Activated T-cell treated with anti-CD3 and anti-CD28 coated beads, Interleukin-2, amount 50 U/mL, for 4 hours (primary cell): ENCODE results near the gene KRT20. TPM values are rescaled to one million over a fixed set of nuclear protein-coding genes. Genes with fewer than 3 reads are reported as not detected.

Source experiments
- total RNA-seq, 3 donors: library from RNA; stranded (reverse); gene quantifications; one replicate each; pipeline ENCODE4 v1.2.1, GENCODE V29; 2021

KRT20 gene
- total RNA-seq, 3 donors from 2014 or later = 0.19 to 0.30 (median 0.21) TPM

Other genes starting within 250 kb of the KRT20 start
- gene SMARCE1, start 237.4 kb downstream of the KRT20 start, total RNA-seq = 100 to 1,000 TPM; 105 to 117 (median 106) TPM
- gene KRT222, start 220.1 kb downstream of the KRT20 start, total RNA-seq = not detected
- gene KRT24, start 181.5 kb downstream of the KRT20 start, total RNA-seq = not detected
- not detected for gene KRT25, start 129.9 kb downstream of the KRT20 start, total RNA-seq
- not detected for gene KRT26, start 113.0 kb downstream of the KRT20 start, total RNA-seq
- not detected for gene KRT27, start 102.7 kb downstream of the KRT20 start, total RNA-seq
- not detected for gene KRT28, start 85.3 kb downstream of the KRT20 start, total RNA-seq
- 10 to 100 TPM; 48.7 to 50.0 (median 49.7) TPM for gene KRT10, start 62.6 kb downstream of the KRT20 start, total RNA-seq
- not detected for gene KRT12, start 18.0 kb downstream of the KRT20 start, total RNA-seq
- gene KRT23, start 52.4 kb upstream of the KRT20 start, total RNA-seq = not detected
- gene KRT39, start 81.7 kb upstream of the KRT20 start, total RNA-seq = not detected
- not detected for gene KRT40, start 99.1 kb upstream of the KRT20 start, total RNA-seq
- not detected for gene KRTAP3-3, start 108.9 kb upstream of the KRT20 start, total RNA-seq
- gene KRTAP3-2, start 114.7 kb upstream of the KRT20 start, total RNA-seq = not detected
- not detected for gene KRTAP3-1, start 123.9 kb upstream of the KRT20 start, total RNA-seq
- gene KRTAP1-5, start 142.0 kb upstream of the KRT20 start, total RNA-seq = not detected
- not detected for gene KRTAP1-4, start 145.0 kb upstream of the KRT20 start, total RNA-seq
- not detected for gene KRTAP1-3, start 149.6 kb upstream of the KRT20 start, total RNA-seq
- gene KRTAP1-1, start 156.2 kb upstream of the KRT20 start, total RNA-seq = not detected
- not detected for gene KRTAP2-1, start 162.1 kb upstream of the KRT20 start, total RNA-seq
- not detected for gene KRTAP2-2, start 170.0 kb upstream of the KRT20 start, total RNA-seq
- gene KRTAP2-3, start 174.9 kb upstream of the KRT20 start, total RNA-seq = not detected
- not detected for gene KRTAP2-4, start 180.6 kb upstream of the KRT20 start, total RNA-seq
- not detected for gene KRTAP4-7, start 198.9 kb upstream of the KRT20 start, total RNA-seq
- gene KRTAP4-8, start 212.9 kb upstream of the KRT20 start, total RNA-seq = not detected
- gene KRTAP4-16, start 217.0 kb upstream of the KRT20 start, total RNA-seq = not detected
- gene KRTAP4-9, start 220.1 kb upstream of the KRT20 start, total RNA-seq = not detected
- gene KRTAP4-11, start 233.1 kb upstream of the KRT20 start, total RNA-seq = not detected
- not detected for gene KRTAP4-12, start 238.9 kb upstream of the KRT20 start, total RNA-seq